Astrocyte (in vitro differentiated cells and primary cell): ENCODE results near the gene PAXIP1. TPM values are rescaled to one million over a fixed set of nuclear protein-coding genes. Genes with fewer than 3 reads are reported as not detected.

Experiments
- DNase-seq: peaks from one replicate; pipeline ENCODE4 v3.0.0-alpha.2; 2010; ENCODE audit warnings: low read depth
- FAIRE-seq: peaks from 2 replicates; lab custom pipeline; 2011; peaks lifted over from hg19 to GRCh38; lab: Jason Lieb, UNC
- H2AFZ ChIP-seq: 2 replicates; pipeline ENCODE4 v1.6.0; 2012; ENCODE audit warnings: low read depth, low read length, inconsistent platforms
- H3K27ac ChIP-seq: 2 replicates; pipeline ENCODE4 v1.5.1; 2011; ENCODE audit warnings: low read depth, low read length, inconsistent platforms
- H3K27me3 ChIP-seq: 2 replicates; pipeline ENCODE4 v1.6.0; 2011; ENCODE audit warnings: low read length, inconsistent platforms; ENCODE audit not compliant: insufficient read depth
- H3K36me3 ChIP-seq: 2 replicates; pipeline ENCODE4 v1.5.1; 2011; ENCODE audit warnings: low read length, inconsistent platforms; ENCODE audit not compliant: insufficient read depth
- H3K4me1 ChIP-seq: 2 replicates; pipeline ENCODE4 v1.5.1; 2011; ENCODE audit warnings: low read length, inconsistent platforms; ENCODE audit not compliant: insufficient read depth
- H3K4me2 ChIP-seq: 2 replicates; pipeline ENCODE4 v1.6.0; 2012; ENCODE audit warnings: low read length, inconsistent platforms
- H3K4me3 ChIP-seq: 2 replicates; pipeline ENCODE4 v1.5.1; 2011; ENCODE audit warnings: low read depth, mild to moderate bottlenecking, low read length, inconsistent platforms; ENCODE audit not compliant: insufficient read depth
- H3K79me2 ChIP-seq: 2 replicates; pipeline ENCODE4 v1.6.0; 2012; ENCODE audit warnings: mild to moderate bottlenecking, low read length, inconsistent platforms; ENCODE audit not compliant: insufficient read depth
- H3K9ac ChIP-seq: 2 replicates; pipeline ENCODE4 v1.6.0; 2012; ENCODE audit warnings: mild to moderate bottlenecking, low read length, inconsistent platforms
- H3K9me3 ChIP-seq: 2 replicates; pipeline ENCODE4 v1.5.1; 2012; ENCODE audit warnings: low read depth, mild to moderate bottlenecking, low read length, inconsistent platforms; ENCODE audit not compliant: insufficient read depth
- H4K20me1 ChIP-seq: 2 replicates; pipeline ENCODE4 v1.6.0; 2012; ENCODE audit warnings: low read length, inconsistent platforms; ENCODE audit not compliant: insufficient read depth
- H3K27ac Mint-ChIP-seq: one replicate; pipeline ENCODE4 v1.8.0; 2021; ENCODE audit warnings: mild to moderate bottlenecking, mixed read lengths; ENCODE audit not compliant: unreplicated experiment
- H3K27me3 Mint-ChIP-seq: one replicate; pipeline ENCODE4 v1.8.0; 2021; ENCODE audit warnings: low read depth, mixed read lengths; ENCODE audit not compliant: unreplicated experiment
- H3K36me3 Mint-ChIP-seq: one replicate; pipeline ENCODE4 v1.8.0; 2021; ENCODE audit warnings: low read depth, mixed read lengths; ENCODE audit not compliant: unreplicated experiment
- H3K4me1 Mint-ChIP-seq: one replicate; pipeline ENCODE4 v1.8.0; 2021; ENCODE audit warnings: low read depth, mixed read lengths; ENCODE audit not compliant: unreplicated experiment
- H3K4me3 Mint-ChIP-seq: one replicate; pipeline ENCODE4 v1.8.0; 2021; ENCODE audit warnings: mild to moderate bottlenecking, moderate library complexity, mixed read lengths; ENCODE audit not compliant: unreplicated experiment
- H3K9me3 Mint-ChIP-seq: one replicate; pipeline ENCODE4 v1.8.0; 2021; ENCODE audit warnings: mild to moderate bottlenecking, mixed read lengths; ENCODE audit not compliant: unreplicated experiment
- EZH2 ChIP-seq: IDR thresholded peaks from 2 replicates; pipeline ENCODE4 v1.6.1; 2012; ENCODE audit warnings: mild to moderate bottlenecking, low read length, inconsistent platforms; ENCODE audit not compliant: insufficient read depth
- total RNA-seq: library from RNA; stranded (reverse); gene quantifications from 2 replicates; pipeline ENCODE4 v1.2.1, GENCODE V29; 2021
- TF ChIP-seq, protein P1 (sequence below): IDR thresholded peaks from 2 replicates; pipeline ENCODE4 v1.5.1; 2011; ENCODE audit warnings: low read depth, mild to moderate bottlenecking, inconsistent platforms, low read length, moderate library complexity; ENCODE audit not compliant: insufficient read depth

The PAXIP1 gene
- total RNA-seq, 1 donor from 2014 or later = 12.7 TPM

DNA sequence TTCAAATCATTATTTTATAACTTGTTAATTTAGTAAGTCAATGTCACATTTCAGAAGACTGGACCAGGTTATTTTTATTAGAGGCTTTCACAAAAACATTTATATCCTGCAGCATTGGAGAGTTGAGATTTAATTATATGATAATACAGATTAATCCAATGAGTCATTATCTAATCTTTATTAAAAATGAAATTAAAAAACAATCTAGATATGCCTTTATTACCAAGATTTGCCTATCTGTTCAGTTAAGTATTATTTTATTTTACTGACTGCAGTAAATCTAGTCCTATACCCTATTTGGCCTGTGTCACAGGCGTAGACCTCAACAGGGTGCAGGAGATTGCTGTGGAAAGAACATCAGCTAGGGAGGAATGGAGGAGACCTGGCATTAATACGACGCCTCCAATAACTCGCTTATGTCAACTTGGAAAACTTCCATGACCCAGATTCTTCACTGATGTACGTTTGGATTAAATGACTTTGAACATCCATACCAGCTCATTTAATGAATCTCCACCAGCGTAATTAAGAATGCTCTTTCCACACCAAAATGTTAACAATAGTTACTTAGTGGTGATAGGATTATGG lies 18.2 kb downstream of the PAXIP1 start:
- no peak for FAIRE-seq
- TF ChIP-seq, protein P1, sequence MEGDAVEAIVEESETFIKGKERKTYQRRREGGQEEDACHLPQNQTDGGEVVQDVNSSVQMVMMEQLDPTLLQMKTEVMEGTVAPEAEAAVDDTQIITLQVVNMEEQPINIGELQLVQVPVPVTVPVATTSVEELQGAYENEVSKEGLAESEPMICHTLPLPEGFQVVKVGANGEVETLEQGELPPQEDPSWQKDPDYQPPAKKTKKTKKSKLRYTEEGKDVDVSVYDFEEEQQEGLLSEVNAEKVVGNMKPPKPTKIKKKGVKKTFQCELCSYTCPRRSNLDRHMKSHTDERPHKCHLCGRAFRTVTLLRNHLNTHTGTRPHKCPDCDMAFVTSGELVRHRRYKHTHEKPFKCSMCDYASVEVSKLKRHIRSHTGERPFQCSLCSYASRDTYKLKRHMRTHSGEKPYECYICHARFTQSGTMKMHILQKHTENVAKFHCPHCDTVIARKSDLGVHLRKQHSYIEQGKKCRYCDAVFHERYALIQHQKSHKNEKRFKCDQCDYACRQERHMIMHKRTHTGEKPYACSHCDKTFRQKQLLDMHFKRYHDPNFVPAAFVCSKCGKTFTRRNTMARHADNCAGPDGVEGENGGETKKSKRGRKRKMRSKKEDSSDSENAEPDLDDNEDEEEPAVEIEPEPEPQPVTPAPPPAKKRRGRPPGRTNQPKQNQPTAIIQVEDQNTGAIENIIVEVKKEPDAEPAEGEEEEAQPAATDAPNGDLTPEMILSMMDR = no peak
- TF ChIP-seq EZH2 = no peak

DNA sequence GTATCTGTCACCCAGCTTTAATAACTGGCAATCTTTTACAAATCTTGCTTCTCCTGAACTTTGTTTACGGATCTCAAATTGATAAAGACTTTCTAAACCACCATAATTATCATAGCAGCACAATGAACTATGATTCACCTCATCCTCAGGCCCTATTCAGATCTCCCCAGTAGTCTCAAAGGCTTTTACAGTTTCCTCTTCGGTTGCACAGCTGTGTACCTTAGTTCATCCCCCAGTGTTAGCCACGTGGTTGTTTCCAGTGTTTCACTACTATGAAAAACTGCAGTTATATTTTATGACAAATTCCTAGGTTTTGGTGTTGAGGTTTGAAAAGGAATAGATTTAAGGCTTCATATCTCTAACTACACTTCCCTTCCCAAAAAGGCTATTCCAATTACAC lies 24.9 kb downstream of the PAXIP1 start:
- no peaks in the 10 kb centered on the region for H3K4me1 ChIP-seq
- peaks cover 23% of the 10 kb centered on the region for H3K36me3 Mint-ChIP-seq
- H3K79me2 ChIP-seq = peaks cover 2% of the 10 kb centered on the region
- H3K4me3 ChIP-seq = no peak overlapping the region
- no peak overlapping the region for H3K27ac Mint-ChIP-seq
- no peak overlapping the region for H3K4me3 Mint-ChIP-seq
- no peaks in the 10 kb centered on the region for H3K27me3 Mint-ChIP-seq
- no peak overlapping the region for H3K4me2 ChIP-seq
- no peaks in the 10 kb centered on the region for H3K9me3 ChIP-seq
- no peaks in the 10 kb centered on the region for H4K20me1 ChIP-seq
- no peak overlapping the region for H3K27ac ChIP-seq
- H2AFZ ChIP-seq = no peak overlapping the region
- H3K9me3 Mint-ChIP-seq = no peaks in the 10 kb centered on the region
- FAIRE-seq = no peak
- H3K4me1 Mint-ChIP-seq = peaks cover 6% of the 10 kb centered on the region
- peaks cover 26% of the 10 kb centered on the region for H3K36me3 ChIP-seq
- no peak for DNase-seq
- H3K9ac ChIP-seq = no peak overlapping the region
- no peaks in the 10 kb centered on the region for H3K27me3 ChIP-seq
- TF ChIP-seq, protein P1 = no peak
- no peak for TF ChIP-seq EZH2

More for the DNA sequence above, 18.2 kb downstream of the PAXIP1 start:
- Mint-ChIP-seq H3K4me3 (no peak overlapping the region), H3K36me3 (peaks cover 7% of the 10 kb centered on the region), H3K27me3 (no peaks in the 10 kb centered on the region), H3K4me1 (no peaks in the 10 kb centered on the region), H3K9me3 (no peaks in the 10 kb centered on the region), H3K27ac (no peak overlapping the region)
- Histone ChIP-seq H3K79me2 (no peaks in the 10 kb centered on the region), H3K4me2 (no peak overlapping the region), H3K27me3 (no peaks in the 10 kb centered on the region), H3K4me3 (no peak overlapping the region), H2AFZ (no peak overlapping the region), H3K27ac (no peak overlapping the region), H4K20me1 (no peaks in the 10 kb centered on the region), H3K4me1 (no peaks in the 10 kb centered on the region), H3K9ac (no peak overlapping the region), H3K36me3 (peaks cover 10% of the 10 kb centered on the region), H3K9me3 (no peaks in the 10 kb centered on the region)
- DNase-seq = no peak

DNA sequence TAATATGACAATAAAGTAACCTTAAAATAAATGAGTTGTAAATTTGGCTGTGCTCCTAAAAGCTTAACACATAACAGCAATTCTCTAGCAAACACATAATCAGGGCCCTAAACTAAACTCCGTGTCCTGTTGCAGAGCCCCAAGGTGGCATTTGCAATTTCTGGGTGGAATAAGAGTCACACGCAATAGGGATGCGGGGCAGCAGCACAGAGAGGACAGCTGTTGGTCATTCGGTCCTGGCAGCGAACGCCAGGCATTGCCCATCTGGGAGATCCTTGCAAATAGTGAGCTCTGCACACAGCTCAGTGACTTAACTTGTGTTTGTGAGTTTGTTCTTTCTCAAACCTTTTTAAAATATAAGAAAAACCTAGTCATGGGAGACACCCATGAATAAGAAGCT lies 25.7 kb downstream of the PAXIP1 start:
- H3K4me3 Mint-ChIP-seq = no peak overlapping the region
- no peaks in the 10 kb centered on the region for H3K9me3 Mint-ChIP-seq
- H3K9me3 ChIP-seq = no peaks in the 10 kb centered on the region
- no peak overlapping the region for H3K27ac Mint-ChIP-seq
- peaks cover 25% of the 10 kb centered on the region for H3K36me3 ChIP-seq
- H3K27ac ChIP-seq = no peak overlapping the region
- DNase-seq = no peak
- H2AFZ ChIP-seq = no peak overlapping the region
- no peaks in the 10 kb centered on the region for H4K20me1 ChIP-seq
- peaks cover 6% of the 10 kb centered on the region for H3K4me1 Mint-ChIP-seq
- H3K36me3 Mint-ChIP-seq = peaks cover 23% of the 10 kb centered on the region
- no peak overlapping the region for H3K9ac ChIP-seq
- peaks cover 7% of the 10 kb centered on the region for H3K79me2 ChIP-seq
- TF ChIP-seq EZH2 = no peak
- TF ChIP-seq, protein P1 = no peak
- H3K4me2 ChIP-seq = no peak overlapping the region
- H3K27me3 Mint-ChIP-seq = no peaks in the 10 kb centered on the region
- no peaks in the 10 kb centered on the region for H3K4me1 ChIP-seq
- no peaks in the 10 kb centered on the region for H3K27me3 ChIP-seq
- no peak for FAIRE-seq
- H3K4me3 ChIP-seq = no peak overlapping the region
